Activated T-cell treated with anti-CD3 and anti-CD28 coated beads, Interleukin-2, amount 50 U/mL, for 48 hours (primary cell): ENCODE data around the gene PMS1.
"Not testable (repeated sequence)": the region's sequence is repeated elsewhere in the genome, so short reads cannot be mapped to it uniquely, and the experiment has no call there.

Source experiments
- DNase-seq, 2 experiments: peaks; one replicate each; pipeline ENCODE4 v3.0.0-alpha.2; 2020

Gene PMS1

GRCh38 chr2:189818249-189819038 lies 34.2 kb downstream of the PMS1 start:
- no peak for DNase-seq

GRCh38 chr2:189819297-189819704 lies 35.1 kb downstream of the PMS1 start:
- DNase-seq: no peak

- DNase-seq: no peak
Observed at GRCh38 chr2:189821953-189822748, 37.9 kb downstream of the PMS1 start.

- no peak for DNase-seq
Observed at GRCh38 chr2:189824694-189825396, 40.6 kb downstream of the PMS1 start.

GRCh38 chr2:189826039-189826438 lies 41.8 kb downstream of the PMS1 start:
- DNase-seq: no peak

GRCh38 chr2:189829102-189829833 lies 45.0 kb downstream of the PMS1 start:
- no peak for DNase-seq

GRCh38 chr2:189830510-189830909 lies 46.3 kb downstream of the PMS1 start:
- DNase-seq: no peak

GRCh38 chr2:189834059-189834458 lies 49.8 kb downstream of the PMS1 start:
- DNase-seq: no peak

- DNase-seq: not testable (repeated sequence)
Observed at GRCh38 chr2:189834642-189835041, 50.4 kb downstream of the PMS1 start.

- DNase-seq: no peak
Observed at GRCh38 chr2:189835855-189836558, 51.8 kb downstream of the PMS1 start.

- DNase-seq: no peak
Observed at GRCh38 chr2:189836644-189837043, 52.4 kb downstream of the PMS1 start.

- DNase-seq: no peak
Observed at GRCh38 chr2:189837326-189837725, 53.1 kb downstream of the PMS1 start.

- DNase-seq: no peak
Observed at GRCh38 chr2:189841019-189841418, 56.8 kb downstream of the PMS1 start.

GRCh38 chr2:189848276-189848675 lies 64.0 kb downstream of the PMS1 start:
- DNase-seq: no peak

GRCh38 chr2:189849550-189849949 lies 65.3 kb downstream of the PMS1 start:
- DNase-seq: no peak

GRCh38 chr2:189851174-189851826 lies 67.0 kb downstream of the PMS1 start:
- no peak for DNase-seq

GRCh38 chr2:189854187-189854586 lies 69.9 kb downstream of the PMS1 start:
- DNase-seq: no peak

GRCh38 chr2:189854940-189855339 lies 70.7 kb downstream of the PMS1 start:
- DNase-seq: no peak

GRCh38 chr2:189858291-189858690 lies 74.0 kb downstream of the PMS1 start:
- no peak for DNase-seq

- DNase-seq: no peak
Observed at GRCh38 chr2:189860161-189860560, 75.9 kb downstream of the PMS1 start.

GRCh38 chr2:189862751-189863150 lies 78.5 kb downstream of the PMS1 start:
- DNase-seq: no peak

GRCh38 chr2:189865826-189866225 lies 81.6 kb downstream of the PMS1 start:
- no peak for DNase-seq
